ENCODE results near the gene ABO. TPM values are rescaled to one million over a fixed set of nuclear protein-coding genes. Genes with fewer than 3 reads are reported as not detected.
A peak's percentile ranks its signal among the peaks of the same experiment; 100 is the strongest.

ABO gene
- total and polyA plus RNA-seq, 9 of the 15 experiments (the other 6 are each of a cell fraction or from before 2014, with no cell fraction given): 5.0 to 21.9 (median 11.9) TPM

DNA sequence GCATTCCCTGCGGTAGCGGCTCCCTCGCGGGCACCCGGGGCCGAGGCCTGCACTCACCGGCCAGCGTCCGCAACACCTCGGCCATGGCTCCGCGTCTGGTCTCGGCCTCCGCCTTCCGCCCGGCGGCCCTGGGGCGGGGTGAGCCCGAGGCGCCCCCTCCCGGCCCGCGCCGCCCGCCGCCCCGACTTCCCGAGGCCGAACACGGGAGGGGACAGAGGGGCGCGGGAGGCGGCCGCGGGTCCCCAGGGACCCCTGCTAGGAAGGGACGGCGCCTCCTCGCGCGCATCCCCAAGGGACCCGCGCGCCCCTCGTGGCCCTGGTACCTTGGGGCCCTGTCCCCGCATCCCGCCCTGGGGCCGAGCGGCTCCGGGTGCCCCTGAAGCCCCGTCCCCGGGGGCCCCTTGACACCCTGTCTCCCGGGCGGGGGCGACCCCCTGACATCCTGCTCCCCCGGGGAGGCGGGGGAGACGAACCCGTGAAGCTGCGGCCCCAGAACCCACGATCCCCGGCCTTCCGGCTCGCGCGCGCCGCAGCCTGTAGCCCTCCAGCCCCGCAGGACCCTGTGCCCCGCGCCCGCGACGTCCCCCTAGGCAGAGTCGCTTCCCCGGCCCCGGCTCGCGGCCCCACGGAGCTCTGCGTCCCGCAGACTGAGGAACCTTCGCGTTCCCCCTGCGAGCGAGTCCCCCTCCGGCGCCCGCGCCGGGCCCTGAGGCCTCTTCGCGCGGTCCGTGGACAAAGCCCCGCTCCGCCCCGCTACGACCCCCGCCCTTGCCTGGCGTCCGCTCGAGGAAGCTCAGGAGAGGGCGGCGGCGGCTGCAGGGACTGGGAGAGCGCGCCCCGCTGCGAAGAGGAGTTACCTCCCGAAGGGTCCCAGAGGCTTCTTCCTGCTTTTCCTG is at the start of gene ABO (continued):
- TF ChIP-seq, protein P1, sequence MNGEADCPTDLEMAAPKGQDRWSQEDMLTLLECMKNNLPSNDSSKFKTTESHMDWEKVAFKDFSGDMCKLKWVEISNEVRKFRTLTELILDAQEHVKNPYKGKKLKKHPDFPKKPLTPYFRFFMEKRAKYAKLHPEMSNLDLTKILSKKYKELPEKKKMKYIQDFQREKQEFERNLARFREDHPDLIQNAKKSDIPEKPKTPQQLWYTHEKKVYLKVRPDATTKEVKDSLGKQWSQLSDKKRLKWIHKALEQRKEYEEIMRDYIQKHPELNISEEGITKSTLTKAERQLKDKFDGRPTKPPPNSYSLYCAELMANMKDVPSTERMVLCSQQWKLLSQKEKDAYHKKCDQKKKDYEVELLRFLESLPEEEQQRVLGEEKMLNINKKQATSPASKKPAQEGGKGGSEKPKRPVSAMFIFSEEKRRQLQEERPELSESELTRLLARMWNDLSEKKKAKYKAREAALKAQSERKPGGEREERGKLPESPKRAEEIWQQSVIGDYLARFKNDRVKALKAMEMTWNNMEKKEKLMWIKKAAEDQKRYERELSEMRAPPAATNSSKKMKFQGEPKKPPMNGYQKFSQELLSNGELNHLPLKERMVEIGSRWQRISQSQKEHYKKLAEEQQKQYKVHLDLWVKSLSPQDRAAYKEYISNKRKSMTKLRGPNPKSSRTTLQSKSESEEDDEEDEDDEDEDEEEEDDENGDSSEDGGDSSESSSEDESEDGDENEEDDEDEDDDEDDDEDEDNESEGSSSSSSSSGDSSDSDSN (IDR thresholded peaks at IDR 0.05; ENCODE audit: borderline replicate concordance in 1 of 2, low read depth in 2 of 2, low read length in 2 of 2): peak; percentile 89 to 91; a peak in 3 of 4 replicates
- TF ChIP-seq GABPA (tag; conservative IDR thresholded peaks at IDR 0.05; ENCODE audit: low read depth) (no peak), FOS (IDR thresholded peaks at IDR 0.05; ENCODE audit: extremely low read depth, insufficient read length) (no peak), MYNN (IDR thresholded peaks at IDR 0.05) (no peak), MYNN (CRISPR knock-in tag; IDR thresholded peaks at IDR 0.05) (no peak), USF1 (CRISPR knock-in tag; IDR thresholded peaks at IDR 0.05) (no peak), CGGBP1 (CRISPR knock-in tag; IDR thresholded peaks at IDR 0.05) (no peak), TOE1 (IDR thresholded peaks at IDR 0.05; ENCODE audit: borderline replicate concordance) (no peak), TOE1 (CRISPR knock-in tag; IDR thresholded peaks at IDR 0.05; ENCODE audit: borderline replicate concordance, low read depth) (0 out of 2 replicates have a peak, but pooled peaks have one; percentile 20), HNRNPL (IDR thresholded peaks at IDR 0.05; ENCODE audit: low read depth, low read length) (no peak), CBX5 (IDR thresholded peaks at IDR 0.05; ENCODE audit: borderline replicate concordance, low read depth) (no peak), NRF1 (conservative IDR thresholded peaks at IDR 0.05 in 1 of 2, IDR thresholded peaks at IDR 0.05 in 1 of 2) (peak in 1 of 2 experiments; percentile 9; a peak in 1 of 4 replicates), PURB (CRISPR knock-in tag; IDR thresholded peaks at IDR 0.05; ENCODE audit: low read depth) (no peak), HEY1 (CRISPR knock-in tag; IDR thresholded peaks at IDR 0.05; ENCODE audit: borderline replicate concordance) (no peak), ILF3 (IDR thresholded peaks at IDR 0.05; ENCODE audit: borderline replicate concordance) (peak; percentile 83), GTF2E2 (tag; IDR thresholded peaks at IDR 0.05) (0 out of 2 replicates have a peak, but pooled peaks have one; percentile 38), ZNF780A (CRISPR knock-in tag; IDR thresholded peaks at IDR 0.05) (no peak)
- TF ChIP-seq, protein P2, sequence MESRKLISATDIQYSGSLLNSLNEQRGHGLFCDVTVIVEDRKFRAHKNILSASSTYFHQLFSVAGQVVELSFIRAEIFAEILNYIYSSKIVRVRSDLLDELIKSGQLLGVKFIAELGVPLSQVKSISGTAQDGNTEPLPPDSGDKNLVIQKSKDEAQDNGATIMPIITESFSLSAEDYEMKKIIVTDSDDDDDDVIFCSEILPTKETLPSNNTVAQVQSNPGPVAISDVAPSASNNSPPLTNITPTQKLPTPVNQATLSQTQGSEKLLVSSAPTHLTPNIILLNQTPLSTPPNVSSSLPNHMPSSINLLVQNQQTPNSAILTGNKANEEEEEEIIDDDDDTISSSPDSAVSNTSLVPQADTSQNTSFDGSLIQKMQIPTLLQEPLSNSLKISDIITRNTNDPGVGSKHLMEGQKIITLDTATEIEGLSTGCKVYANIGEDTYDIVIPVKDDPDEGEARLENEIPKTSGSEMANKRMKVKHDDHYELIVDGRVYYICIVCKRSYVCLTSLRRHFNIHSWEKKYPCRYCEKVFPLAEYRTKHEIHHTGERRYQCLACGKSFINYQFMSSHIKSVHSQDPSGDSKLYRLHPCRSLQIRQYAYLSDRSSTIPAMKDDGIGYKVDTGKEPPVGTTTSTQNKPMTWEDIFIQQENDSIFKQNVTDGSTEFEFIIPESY (CRISPR knock-in tag; IDR thresholded peaks at IDR 0.05): no peak

Data from K562 (cell line).